AG10803 (cell line): ENCODE data around the gene PAEP.

Experiments
- DNase-seq: peaks from one replicate; pipeline ENCODE4 v3.0.0; 2010; ENCODE audit warnings: low read depth
- H3K4me3 ChIP-seq: 2 replicates; pipeline ENCODE4 v1.5.1; 2011; ENCODE audit warnings: mild to moderate bottlenecking, low read length, control low read depth
- CTCF ChIP-seq: conservative IDR thresholded peaks from 2 replicates; pipeline ENCODE4 v1.5.1; 2011; ENCODE audit warnings: mild to moderate bottlenecking, low read length, control low read depth, inconsistent platforms

Gene PAEP

GRCh38 chr9:135596211-135596610 is 34.7 kb downstream of the PAEP start:
- no peak for TF ChIP-seq CTCF
- DNase-seq = no peak
- no peak overlapping the region for H3K4me3 ChIP-seq

DNA sequence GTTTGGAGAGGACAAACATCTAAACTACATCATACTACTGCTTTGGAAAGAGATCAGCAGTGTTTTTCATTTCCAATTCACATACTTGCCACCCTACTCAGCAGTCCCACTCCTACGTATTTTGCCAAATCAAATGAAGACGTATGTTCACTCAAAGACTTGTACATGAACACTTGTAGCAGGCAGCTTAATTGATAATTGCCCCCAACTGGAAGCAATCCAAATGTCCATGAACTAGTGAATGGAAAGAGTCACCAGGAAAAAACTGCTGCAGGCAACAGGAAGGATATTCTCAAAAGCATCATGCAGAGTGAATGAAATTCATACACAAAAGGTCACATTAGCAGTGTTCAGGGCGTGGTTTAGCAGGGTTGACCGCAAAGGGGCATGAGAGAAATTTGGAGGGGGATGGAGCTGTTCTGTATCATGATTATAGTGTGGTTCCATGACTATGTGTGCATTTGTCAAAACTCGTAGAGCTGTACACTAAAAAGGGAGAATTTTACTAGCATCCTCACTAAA is 38.8 kb downstream of the PAEP start:
- TF ChIP-seq CTCF = no peak
- no peak for DNase-seq
- no peak overlapping the region for H3K4me3 ChIP-seq

DNA sequence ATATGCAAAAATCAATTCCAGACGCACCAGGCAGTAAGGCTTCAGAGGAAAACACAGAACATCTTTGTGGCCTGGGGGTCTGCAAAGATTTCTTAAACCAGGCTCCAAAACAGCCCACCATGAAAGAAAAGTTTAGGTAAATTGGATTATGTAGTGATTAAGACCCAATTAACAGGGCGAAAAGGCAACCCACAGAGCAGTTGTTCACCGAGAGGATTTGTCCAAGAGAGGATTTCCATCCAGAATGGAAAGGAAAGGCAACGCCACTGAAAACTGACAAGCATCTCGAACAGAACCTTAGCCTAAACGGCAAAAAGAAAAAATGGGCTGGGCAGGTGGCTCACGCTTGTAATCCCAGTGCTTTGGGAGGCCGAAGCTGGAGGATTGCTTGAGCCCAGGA is 40.4 kb downstream of the PAEP start:
- DNase-seq = no peak
- TF ChIP-seq CTCF = no peak
- H3K4me3 ChIP-seq = no peak overlapping the region

DNA sequence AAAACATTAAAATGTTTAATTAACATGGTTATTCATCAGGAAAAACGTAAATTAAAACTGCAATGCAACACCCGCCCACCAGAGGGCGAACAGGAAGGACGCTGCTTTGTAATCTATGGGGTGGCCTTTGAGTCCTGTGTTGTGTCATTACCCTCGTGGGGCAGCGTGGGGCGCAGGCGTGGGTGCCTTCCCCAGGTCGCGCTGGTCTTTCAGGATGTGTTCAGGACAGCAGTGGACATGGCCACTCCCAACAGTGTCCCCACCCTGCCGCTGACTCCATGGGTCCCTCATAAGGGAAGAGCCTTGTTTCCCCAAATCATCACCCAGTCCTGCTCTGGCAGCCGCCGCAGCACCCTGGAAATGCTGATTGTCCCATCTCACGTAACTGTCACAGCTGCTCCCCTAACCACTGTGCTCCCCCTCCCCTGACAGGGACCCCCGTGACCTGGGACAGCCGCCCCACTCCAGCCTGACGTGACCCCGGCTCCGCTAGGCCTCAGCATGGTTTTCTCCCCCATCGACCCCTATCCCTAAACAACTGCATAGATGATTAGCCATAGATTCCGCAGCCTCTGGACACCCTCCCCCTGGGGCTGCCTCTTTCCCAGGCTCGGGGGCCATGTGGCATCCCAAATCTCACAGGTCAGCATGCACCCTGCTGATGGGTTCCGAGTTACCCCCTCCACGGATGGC is 41.4 kb downstream of the PAEP start:
- no peak overlapping the region for H3K4me3 ChIP-seq
- DNase-seq = peak; percentile 20
- peak; percentile 75 for TF ChIP-seq CTCF

- no peak overlapping the region for H3K4me3 ChIP-seq
- DNase-seq = no peak
- no peak for TF ChIP-seq CTCF
Observed at GRCh38 chr9:135604437-135605237, 43.1 kb downstream of the PAEP start.

- no peak for TF ChIP-seq CTCF
- DNase-seq = no peak
- no peak overlapping the region for H3K4me3 ChIP-seq
Observed at GRCh38 chr9:135605238-135605781, 43.8 kb downstream of the PAEP start.
